Measurements from ENCODE around the gene DLL3.

GRCh38 chr19:39543477-39543857 is 44.7 kb downstream of the DLL3 start:
- no peak for TF ChIP-seq CTCF (IDR thresholded peaks at IDR 0.05)
- TF ChIP-seq ZNF121 (CRISPR knock-in tag; IDR thresholded peaks at IDR 0.05) = no peak
- TF ChIP-seq NFE2L1 (CRISPR knock-in tag; IDR thresholded peaks at IDR 0.05) = no peak
- TF ChIP-seq MAX (CRISPR knock-in tag; IDR thresholded peaks at IDR 0.05) = no peak
- TF ChIP-seq USF2 (CRISPR knock-in tag; IDR thresholded peaks at IDR 0.05) = no peak
- no peak for TF ChIP-seq E2F5 (CRISPR knock-in tag; IDR thresholded peaks at IDR 0.05)
- TF ChIP-seq ZBTB43 (CRISPR knock-in tag; IDR thresholded peaks at IDR 0.05) = no peak
- no peak for TF ChIP-seq KAT7 (CRISPR knock-in tag; IDR thresholded peaks at IDR 0.05; ENCODE audit: borderline replicate concordance)
- TF ChIP-seq CREB1 (CRISPR knock-in tag; IDR thresholded peaks at IDR 0.05) = no peak
- no peak for TF ChIP-seq FOXJ3 (CRISPR knock-in tag; IDR thresholded peaks at IDR 0.05; ENCODE audit: borderline replicate concordance)

All from WTC11 (cell line).